HG02943 (cell line): ENCODE measurements around the gene DDI2.

Source experiments
- ATAC-seq: cut with Tn5 transposase; IDR thresholded peaks from one replicate; pipeline ENCODE4 v1.9.1; 2021; ENCODE audit warnings: mild to moderate bottlenecking, low read depth, moderate library complexity; ENCODE audit not compliant: unreplicated experiment

Gene DDI2

GRCh38 chr1:15676010-15676409 is 58.8 kb downstream of the DDI2 start:
- ATAC-seq = no peak

GRCh38 chr1:15676688-15677661 is 59.7 kb downstream of the DDI2 start:
- no peak for ATAC-seq

GRCh38 chr1:15678578-15678977 is 61.3 kb downstream of the DDI2 start:
- ATAC-seq = no peak

- ATAC-seq = no peak
These were observed 62.9 kb downstream of the DDI2 start for GRCh38 chr1:15680131-15680530.

- ATAC-seq = no peak
These were observed 63.5 kb downstream of the DDI2 start for GRCh38 chr1:15680561-15681348.

GRCh38 chr1:15681349-15682292 is 64.4 kb downstream of the DDI2 start:
- ATAC-seq = no peak

GRCh38 chr1:15682936-15683341 is 65.7 kb downstream of the DDI2 start:
- ATAC-seq = no peak

GRCh38 chr1:15683345-15684039 is 66.2 kb downstream of the DDI2 start:
- ATAC-seq = no peak

GRCh38 chr1:15684042-15684461 is 66.8 kb downstream of the DDI2 start, which contains the start of gene PLEKHM2:
Gene PLEKHM2 (plus strand): TSS chr1:15684320. CDS start chr1:15684559, 239 bp downstream.
- no peak for ATAC-seq

- no peak for ATAC-seq
These were observed 67.4 kb downstream of the DDI2 start for GRCh38 chr1:15684468-15685291.

GRCh38 chr1:15685820-15686219 is 68.6 kb downstream of the DDI2 start:
- no peak for ATAC-seq

- no peak for ATAC-seq
These were observed 70.2 kb downstream of the DDI2 start for GRCh38 chr1:15687446-15687845.

GRCh38 chr1:15690317-15690716 is 73.1 kb downstream of the DDI2 start:
- ATAC-seq = no peak

GRCh38 chr1:15691434-15692032 is 74.3 kb downstream of the DDI2 start:
- ATAC-seq = no peak

GRCh38 chr1:15692121-15692682 is 74.9 kb downstream of the DDI2 start:
- no peak for ATAC-seq

- no peak for ATAC-seq
These were observed 76.1 kb downstream of the DDI2 start for GRCh38 chr1:15693371-15693770.

- peak; percentile 88 for ATAC-seq
These were observed 79.8 kb downstream of the DDI2 start for GRCh38 chr1:15696956-15697521.

- no peak for ATAC-seq
These were observed 80.9 kb downstream of the DDI2 start for GRCh38 chr1:15698201-15698600.
